CD4-positive, CD25-positive, alpha-beta regulatory T cell (primary cell): ENCODE results near the gene TRAF4. TPM values are rescaled to one million over a fixed set of nuclear protein-coding genes. Genes with fewer than 3 reads are reported as not detected.

Experiments used
- ATAC-seq, 2 donors: fragments of 150-1000 bp; cut with Tn5 transposase; one replicate each; pipeline ENCODE4 v1.10.0; 2021; ENCODE audit warnings: low read depth in 2 of 2, moderate number of reproducible peaks in 2 of 2, moderate library complexity in 1 of 2
- DNase-seq, 3 donors: peaks; one replicate each; pipeline versions ENCODE4 v3.0.0 to v3.0.0-alpha.2; 2012 to 2022; ENCODE audit warnings: mixed read lengths in 1 of 3
- H3K27ac ChIP-seq: one replicate; pipeline ENCODE4 v1.7.0; 2013; ENCODE audit warnings: mild to moderate bottlenecking, low read length; ENCODE audit not compliant: insufficient read depth, poor library complexity, severe bottlenecking
- H3K27me3 ChIP-seq: one replicate; pipeline ENCODE4 v1.7.0; 2013; ENCODE audit warnings: low read length; ENCODE audit not compliant: control insufficient read depth, insufficient read depth
- H3K36me3 ChIP-seq: one replicate; pipeline ENCODE4 v1.7.0; 2013; ENCODE audit warnings: mild to moderate bottlenecking, low read length, moderate library complexity; ENCODE audit not compliant: control insufficient read depth, insufficient read depth
- H3K4me1 ChIP-seq: 2 replicates; pipeline ENCODE4 v1.7.0; 2013; ENCODE audit warnings: mild to moderate bottlenecking, low read length; ENCODE audit not compliant: insufficient read depth, control insufficient read depth, poor library complexity, severe bottlenecking
- H3K4me3 ChIP-seq: one replicate; pipeline ENCODE4 v1.7.0; 2013; ENCODE audit warnings: low read depth, mild to moderate bottlenecking, low read length, moderate library complexity
- H3K9me3 ChIP-seq, 2 experiments: 1 replicate in 1 of 2; 2 replicates in 1 of 2; pipeline ENCODE4 v1.7.0; 2013; ENCODE audit warnings: low read length in 2 of 2, mild to moderate bottlenecking in 1 of 2, moderate library complexity in 1 of 2; ENCODE audit not compliant: control insufficient read depth in 2 of 2
- H3K27ac Mint-ChIP-seq, 3 donors: one replicate each; pipeline ENCODE4 v1.8.0; 2020 to 2022; ENCODE audit warnings: mild to moderate bottlenecking in 3 of 3, mixed read lengths in 3 of 3, moderate library complexity in 2 of 3
- H3K27me3 Mint-ChIP-seq: one replicate; pipeline ENCODE4 v1.8.0; 2022; ENCODE audit warnings: mild to moderate bottlenecking, mixed read lengths
- H3K36me3 Mint-ChIP-seq: one replicate; pipeline ENCODE4 v1.8.0; 2020; ENCODE audit warnings: mixed read lengths
- H3K4me1 Mint-ChIP-seq, 4 donors: one replicate each; pipeline ENCODE4 v1.8.0; 2020 to 2022; ENCODE audit warnings: mixed read lengths in 4 of 4, mild to moderate bottlenecking in 1 of 4
- H3K4me3 Mint-ChIP-seq, 4 donors: one replicate each; pipeline ENCODE4 v1.8.0; 2020 to 2022; ENCODE audit warnings: mild to moderate bottlenecking in 4 of 4, mixed read lengths in 4 of 4, moderate library complexity in 3 of 4
- H3K9me3 Mint-ChIP-seq, 7 donors: one replicate each; pipeline ENCODE4 v1.8.0; 2020 to 2022; ENCODE audit warnings: mixed read lengths in 7 of 7, mild to moderate bottlenecking in 3 of 7, moderate library complexity in 2 of 7
- polyA plus RNA-seq, 4 donors: library from polyadenylated mRNA; unstranded; fragments of 300-500 nt; fragmentation: Illumina TruSeq; gene quantifications; one replicate each; pipeline ENCODE4 v1.2.3, GENCODE V29; 2021
- total RNA-seq: library from RNA; stranded (reverse); gene quantifications from one replicate; pipeline ENCODE4 v1.2.3, GENCODE V29; 2022

Gene TRAF4
- total and polyA plus RNA-seq, 5 donors from 2014 or later: 1.1 to 320 (median 2.1) TPM

GRCh38 chr17:28703552-28704218 is 40.1 kb upstream of the TRAF4 start:
- Histone ChIP-seq H3K4me3 (no peak overlapping the region), H3K9me3 (no peaks in the 10 kb centered on the region), H3K27me3 (no peaks in the 10 kb centered on the region), H3K27ac (no peak overlapping the region), H3K4me1 (no peaks in the 10 kb centered on the region), H3K36me3 (peaks cover 44% of the 10 kb centered on the region)
- H3K36me3 Mint-ChIP-seq: peaks cover 26% of the 10 kb centered on the region
- DNase-seq (no peak), ATAC-seq (no peak)
- no peaks in the 10 kb centered on the region for H3K27me3 Mint-ChIP-seq
- peak overlapping the region in 2 of 3 donors; percentile 15 to 65 for H3K27ac Mint-ChIP-seq
- no peak overlapping the region for H3K4me3 Mint-ChIP-seq
- peaks cover 0 to 2% (median 0%) of the 10 kb centered on the region in 7 donors for H3K9me3 Mint-ChIP-seq
- peaks cover 0 to 7% (median 3%) of the 10 kb centered on the region in 4 donors for H3K4me1 Mint-ChIP-seq

- Mint-ChIP-seq H3K9me3 (peaks cover 0 to 2% (median 0%) of the 10 kb centered on the region in 7 donors), H3K27me3 (no peaks in the 10 kb centered on the region), H3K4me1 (peaks cover 0 to 7% (median 3%) of the 10 kb centered on the region in 4 donors), H3K27ac (peak overlapping the region in 2 of 3 donors; percentile 45 to 65), H3K36me3 (peaks cover 22% of the 10 kb centered on the region), H3K4me3 (no peak overlapping the region)
- H3K4me1 ChIP-seq: no peaks in the 10 kb centered on the region
- ATAC-seq: peak in 1 of 2 donors; percentile 23
- H3K4me3 ChIP-seq: no peak overlapping the region
- no peak for DNase-seq
- no peaks in the 10 kb centered on the region for H3K9me3 ChIP-seq
- no peaks in the 10 kb centered on the region for H3K27me3 ChIP-seq
- peaks cover 38% of the 10 kb centered on the region for H3K36me3 ChIP-seq
- no peak overlapping the region for H3K27ac ChIP-seq
Observed at GRCh38 chr17:28704219-28704858, 39.5 kb upstream of the TRAF4 start.

- Histone ChIP-seq H3K9me3 (no peaks in the 10 kb centered on the region), H3K27ac (no peak overlapping the region), H3K4me3 (no peak overlapping the region), H3K4me1 (no peaks in the 10 kb centered on the region), H3K36me3 (peaks cover 30% of the 10 kb centered on the region), H3K27me3 (no peaks in the 10 kb centered on the region)
- DNase-seq: no peak
- Mint-ChIP-seq H3K4me3 (no peak overlapping the region), H3K9me3 (peaks cover 0 to 2% (median 0%) of the 10 kb centered on the region in 7 donors), H3K27me3 (no peaks in the 10 kb centered on the region), H3K27ac (peak overlapping the region in 1 of 3 donors; percentile 80), H3K36me3 (peaks cover 22% of the 10 kb centered on the region), H3K4me1 (peaks cover 0 to 7% (median 3%) of the 10 kb centered on the region in 4 donors)
- ATAC-seq: no peak
Observed at GRCh38 chr17:28705074-28705659, 38.6 kb upstream of the TRAF4 start.

- no peak overlapping the region for H3K4me3 ChIP-seq
- ATAC-seq: no peak
- no peak overlapping the region for H3K4me3 Mint-ChIP-seq
- no peak overlapping the region for H3K27ac ChIP-seq
- no peak for DNase-seq
- H3K4me1 Mint-ChIP-seq: peaks cover 0 to 11% (median 4%) of the 10 kb centered on the region in 4 donors
- peaks cover 20% of the 10 kb centered on the region for H3K36me3 Mint-ChIP-seq
- no peaks in the 10 kb centered on the region for H3K9me3 ChIP-seq
- H3K27me3 Mint-ChIP-seq: no peaks in the 10 kb centered on the region
- no peaks in the 10 kb centered on the region for H3K27me3 ChIP-seq
- H3K9me3 Mint-ChIP-seq: peaks cover 0 to 2% (median 0%) of the 10 kb centered on the region in 7 donors
- peaks cover 4% of the 10 kb centered on the region for H3K4me1 ChIP-seq
- H3K36me3 ChIP-seq: peaks cover 23% of the 10 kb centered on the region
- no peak overlapping the region for H3K27ac Mint-ChIP-seq
Observed at GRCh38 chr17:28705728-28706334, 38.0 kb upstream of the TRAF4 start.

- Histone ChIP-seq H3K4me1 (peaks cover 11% of the 10 kb centered on the region), H3K27ac (no peak overlapping the region), H3K36me3 (peaks cover 14% of the 10 kb centered on the region), H3K27me3 (no peaks in the 10 kb centered on the region), H3K9me3 (no peaks in the 10 kb centered on the region), H3K4me3 (no peak overlapping the region)
- no peak for ATAC-seq
- peak overlapping the region in 2 of 4 donors; percentile 55 to 58 for H3K4me3 Mint-ChIP-seq
- no peaks in the 10 kb centered on the region for H3K27me3 Mint-ChIP-seq
- no peaks in the 10 kb centered on the region for H3K9me3 Mint-ChIP-seq
- peaks cover 15% of the 10 kb centered on the region for H3K36me3 Mint-ChIP-seq
- no peak for DNase-seq
- H3K4me1 Mint-ChIP-seq: peaks cover 0 to 16% (median 7%) of the 10 kb centered on the region in 4 donors
- H3K27ac Mint-ChIP-seq: peak overlapping the region in 2 of 3 donors; percentile 55 to 79
Observed at GRCh38 chr17:28706471-28707338, 37.1 kb upstream of the TRAF4 start.

- Mint-ChIP-seq H3K36me3 (peaks cover 11% of the 10 kb centered on the region), H3K27me3 (no peaks in the 10 kb centered on the region), H3K4me1 (peaks cover 0 to 19% (median 10%) of the 10 kb centered on the region in 4 donors), H3K4me3 (peak overlapping the region in 2 of 4 donors; percentile 55 to 58), H3K9me3 (no peaks in the 10 kb centered on the region), H3K27ac (peak overlapping the region in 2 of 3 donors; percentile 55 to 79)
- DNase-seq: no peak
- Histone ChIP-seq H3K27ac (no peak overlapping the region), H3K9me3 (no peaks in the 10 kb centered on the region), H3K4me3 (no peak overlapping the region), H3K4me1 (peaks cover 17% of the 10 kb centered on the region), H3K27me3 (no peaks in the 10 kb centered on the region), H3K36me3 (peaks cover 8% of the 10 kb centered on the region)
- ATAC-seq: no peak
Observed at GRCh38 chr17:28707339-28707720, 36.5 kb upstream of the TRAF4 start.
